Measurements from ENCODE around the gene MPP1.
A peak's percentile ranks its signal among the peaks of the same experiment; 100 is the strongest.

Gene MPP1

GRCh38 chrX:154804957-154805695 lies at the start of gene MPP1:
TSS of gene MPP1 (minus strand) at chrX:154805485. CDS start at chrX:154805373, 112 bp downstream.
- Histone ChIP-seq H3K27ac (ENCODE audit: low read depth, low read length) (peak within 1 kb of the TSS; percentile 9; the same call in 1 of the 2 replicates), H2AFZ (ENCODE audit: low read length, unreplicated experiment) (peak within 1 kb of the TSS; percentile 98), H3K4me3 (ENCODE audit: low read depth, low read length) (peak within 1 kb of the TSS; percentile 90), H3K79me2 (ENCODE audit: control insufficient read depth, insufficient read depth, low read length, unreplicated experiment) (peaks cover 5% of the 10 kb centered on the region), H3K27me3 (ENCODE audit: insufficient read depth, low read length) (no peaks in the 10 kb centered on the region), H3K36me3 (ENCODE audit: insufficient read depth, low read length) (no peaks in the 10 kb centered on the region), H3K4me1 (ENCODE audit: control insufficient read depth, insufficient read depth, low read length, unreplicated experiment) (peaks cover 26% of the 10 kb centered on the region)

DNA sequence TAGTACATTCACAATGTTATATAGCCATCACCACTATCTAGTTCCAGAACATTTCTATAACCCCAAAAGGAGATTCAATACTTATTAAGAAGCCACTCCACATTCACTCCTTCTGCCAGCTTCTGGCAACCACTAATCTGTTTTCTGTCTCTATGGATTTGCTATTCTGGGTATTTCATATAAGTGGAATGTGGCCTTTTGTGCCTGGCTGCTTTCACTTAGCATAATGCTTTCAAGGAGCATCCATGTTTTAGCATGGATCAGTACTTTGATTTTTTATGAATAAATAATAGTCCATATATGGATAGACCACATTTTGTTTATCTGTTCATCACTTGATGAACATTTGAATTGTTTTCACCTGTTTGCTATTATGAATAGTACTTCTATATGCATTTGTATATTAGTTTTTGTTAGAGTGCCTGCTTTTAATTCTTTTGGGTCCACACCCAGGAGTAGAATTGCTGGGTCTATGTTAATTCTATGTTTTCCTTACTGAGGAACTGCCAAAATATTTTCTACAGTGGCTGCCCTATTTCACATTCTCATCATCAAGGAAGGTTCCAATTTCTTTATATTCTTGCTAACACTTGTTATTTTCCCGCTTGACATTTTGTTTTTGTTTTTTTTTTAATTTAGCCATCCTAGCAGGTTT lies 45.8 kb upstream of the MPP1 start:
- no peaks in the 10 kb centered on the region for H3K79me2 ChIP-seq (ENCODE audit: control insufficient read depth, insufficient read depth, low read length, unreplicated experiment)
- H2AFZ ChIP-seq (ENCODE audit: low read length, unreplicated experiment): no peak overlapping the region
- H3K27ac ChIP-seq (ENCODE audit: low read depth, low read length): no peak overlapping the region
- no peaks in the 10 kb centered on the region for H3K36me3 ChIP-seq (ENCODE audit: insufficient read depth, low read length)
- H3K4me3 ChIP-seq (ENCODE audit: low read depth, low read length): no peak overlapping the region
- H3K4me1 ChIP-seq (ENCODE audit: control insufficient read depth, insufficient read depth, low read length, unreplicated experiment): no peaks in the 10 kb centered on the region
- H3K27me3 ChIP-seq (ENCODE audit: insufficient read depth, low read length): no peaks in the 10 kb centered on the region

- Histone ChIP-seq H3K36me3 (ENCODE audit: insufficient read depth, low read length) (no peaks in the 10 kb centered on the region), H3K4me3 (ENCODE audit: low read depth, low read length) (no peak overlapping the region), H2AFZ (ENCODE audit: low read length, unreplicated experiment) (no peak overlapping the region), H3K27me3 (ENCODE audit: insufficient read depth, low read length) (no peaks in the 10 kb centered on the region), H3K27ac (ENCODE audit: low read depth, low read length) (no peak overlapping the region), H3K79me2 (ENCODE audit: control insufficient read depth, insufficient read depth, low read length, unreplicated experiment) (no peaks in the 10 kb centered on the region), H3K4me1 (ENCODE audit: control insufficient read depth, insufficient read depth, low read length, unreplicated experiment) (no peaks in the 10 kb centered on the region)
Measured at GRCh38 chrX:154840856-154841255, 35.6 kb upstream of the MPP1 start.

- Histone ChIP-seq H2AFZ (ENCODE audit: low read length, unreplicated experiment) (no peak overlapping the region), H3K27ac (ENCODE audit: low read depth, low read length) (no peak overlapping the region), H3K4me1 (ENCODE audit: control insufficient read depth, insufficient read depth, low read length, unreplicated experiment) (no peaks in the 10 kb centered on the region), H3K36me3 (ENCODE audit: insufficient read depth, low read length) (no peaks in the 10 kb centered on the region), H3K27me3 (ENCODE audit: insufficient read depth, low read length) (no peaks in the 10 kb centered on the region), H3K4me3 (ENCODE audit: low read depth, low read length) (no peak overlapping the region), H3K79me2 (ENCODE audit: control insufficient read depth, insufficient read depth, low read length, unreplicated experiment) (no peaks in the 10 kb centered on the region)
Measured at GRCh38 chrX:154836163-154836562, 30.9 kb upstream of the MPP1 start.

- no peak within 1 kb of the TSS for H3K27ac ChIP-seq (ENCODE audit: low read depth, low read length)
- H3K27me3 ChIP-seq (ENCODE audit: insufficient read depth, low read length): no peaks in the 10 kb centered on the region
- H3K36me3 ChIP-seq (ENCODE audit: insufficient read depth, low read length): no peaks in the 10 kb centered on the region
- no peaks in the 10 kb centered on the region for H3K4me1 ChIP-seq (ENCODE audit: control insufficient read depth, insufficient read depth, low read length, unreplicated experiment)
- H3K4me3 ChIP-seq (ENCODE audit: low read depth, low read length): no peak within 1 kb of the TSS
- H3K79me2 ChIP-seq (ENCODE audit: control insufficient read depth, insufficient read depth, low read length, unreplicated experiment): no peaks in the 10 kb centered on the region
- no peak within 1 kb of the TSS for H2AFZ ChIP-seq (ENCODE audit: low read length, unreplicated experiment)
Measured at GRCh38 chrX:154834562-154834961, 29.3 kb upstream of the MPP1 start, which contains the start of gene SMIM9. TSS of gene SMIM9 (minus strand) at chrX:154834662. CDS start at chrX:154830856, 3,806 bp downstream.

GRCh38 chrX:154833746-154834274 lies 28.5 kb upstream of the MPP1 start:
- H2AFZ ChIP-seq (ENCODE audit: low read length, unreplicated experiment): no peak overlapping the region
- no peaks in the 10 kb centered on the region for H3K27me3 ChIP-seq (ENCODE audit: insufficient read depth, low read length)
- H3K4me1 ChIP-seq (ENCODE audit: control insufficient read depth, insufficient read depth, low read length, unreplicated experiment): no peaks in the 10 kb centered on the region

DNA sequence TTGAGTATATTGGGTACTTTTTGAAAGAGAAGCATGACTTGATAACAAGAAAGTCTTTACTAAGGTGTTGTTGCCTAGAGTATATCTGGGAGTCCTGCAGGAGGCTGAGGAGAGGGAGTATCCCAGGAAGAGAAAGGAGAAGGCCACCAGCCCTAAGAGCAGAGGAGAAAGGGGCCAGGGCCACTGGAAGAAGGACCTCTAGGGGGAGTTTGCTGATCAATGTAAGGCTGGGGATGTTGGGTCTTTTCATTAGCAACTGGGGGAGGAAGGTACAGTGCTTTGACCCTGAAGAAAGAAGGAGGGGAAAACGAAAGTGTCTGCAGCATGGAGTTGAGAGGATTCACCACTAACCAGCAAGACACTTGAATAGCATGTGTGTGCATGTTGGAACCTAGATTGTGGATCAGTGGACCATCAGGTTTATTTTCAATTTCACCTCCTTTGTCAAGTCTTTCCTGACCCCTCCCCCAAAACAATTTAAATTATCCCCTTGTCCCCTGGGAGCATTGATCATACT lies 24.7 kb upstream of the MPP1 start:
- Histone ChIP-seq H3K4me1 (ENCODE audit: control insufficient read depth, insufficient read depth, low read length, unreplicated experiment) (no peaks in the 10 kb centered on the region), H3K4me3 (ENCODE audit: low read depth, low read length) (no peak overlapping the region), H3K27ac (ENCODE audit: low read depth, low read length) (no peak overlapping the region), H3K27me3 (ENCODE audit: insufficient read depth, low read length) (no peaks in the 10 kb centered on the region), H3K79me2 (ENCODE audit: control insufficient read depth, insufficient read depth, low read length, unreplicated experiment) (no peaks in the 10 kb centered on the region), H3K36me3 (ENCODE audit: insufficient read depth, low read length) (no peaks in the 10 kb centered on the region), H2AFZ (ENCODE audit: low read length, unreplicated experiment) (no peak overlapping the region)

More at GRCh38 chrX:154833746-154834274, 28.5 kb upstream of the MPP1 start:
- H3K27ac ChIP-seq (ENCODE audit: low read depth, low read length): no peak overlapping the region
- H3K79me2 ChIP-seq (ENCODE audit: control insufficient read depth, insufficient read depth, low read length, unreplicated experiment): no peaks in the 10 kb centered on the region
- no peaks in the 10 kb centered on the region for H3K36me3 ChIP-seq (ENCODE audit: insufficient read depth, low read length)
- no peak overlapping the region for H3K4me3 ChIP-seq (ENCODE audit: low read depth, low read length)

- H3K79me2 ChIP-seq (ENCODE audit: control insufficient read depth, insufficient read depth, low read length, unreplicated experiment): no peaks in the 10 kb centered on the region
- H3K36me3 ChIP-seq (ENCODE audit: insufficient read depth, low read length): no peaks in the 10 kb centered on the region
- no peak overlapping the region for H3K4me3 ChIP-seq (ENCODE audit: low read depth, low read length)
- H3K4me1 ChIP-seq (ENCODE audit: control insufficient read depth, insufficient read depth, low read length, unreplicated experiment): no peaks in the 10 kb centered on the region
- H3K27ac ChIP-seq (ENCODE audit: low read depth, low read length): no peak overlapping the region
- H2AFZ ChIP-seq (ENCODE audit: low read length, unreplicated experiment): no peak overlapping the region
- H3K27me3 ChIP-seq (ENCODE audit: insufficient read depth, low read length): no peaks in the 10 kb centered on the region
Measured at GRCh38 chrX:154829134-154829533, 23.8 kb upstream of the MPP1 start.

GRCh38 chrX:154828016-154828408 lies 22.7 kb upstream of the MPP1 start:
- H3K4me3 ChIP-seq (ENCODE audit: low read depth, low read length): no peak overlapping the region
- no peaks in the 10 kb centered on the region for H3K79me2 ChIP-seq (ENCODE audit: control insufficient read depth, insufficient read depth, low read length, unreplicated experiment)
- no peak overlapping the region for H2AFZ ChIP-seq (ENCODE audit: low read length, unreplicated experiment)
- no peak overlapping the region for H3K27ac ChIP-seq (ENCODE audit: low read depth, low read length)
- no peaks in the 10 kb centered on the region for H3K27me3 ChIP-seq (ENCODE audit: insufficient read depth, low read length)
- no peaks in the 10 kb centered on the region for H3K4me1 ChIP-seq (ENCODE audit: control insufficient read depth, insufficient read depth, low read length, unreplicated experiment)
- no peaks in the 10 kb centered on the region for H3K36me3 ChIP-seq (ENCODE audit: insufficient read depth, low read length)

GRCh38 chrX:154827194-154828015 lies 22.1 kb upstream of the MPP1 start:
- H3K27ac ChIP-seq (ENCODE audit: low read depth, low read length): no peak overlapping the region

More at GRCh38 chrX:154827194-154828015, 22.1 kb upstream of the MPP1 start:
- Histone ChIP-seq H3K79me2 (ENCODE audit: control insufficient read depth, insufficient read depth, low read length, unreplicated experiment) (no peaks in the 10 kb centered on the region), H3K4me3 (ENCODE audit: low read depth, low read length) (no peak overlapping the region), H3K4me1 (ENCODE audit: control insufficient read depth, insufficient read depth, low read length, unreplicated experiment) (no peaks in the 10 kb centered on the region), H2AFZ (ENCODE audit: low read length, unreplicated experiment) (no peak overlapping the region), H3K36me3 (ENCODE audit: insufficient read depth, low read length) (no peaks in the 10 kb centered on the region), H3K27me3 (ENCODE audit: insufficient read depth, low read length) (no peaks in the 10 kb centered on the region)

Data from ACC112 (cell line).